NB4 (cell line): ENCODE results near the gene RIMBP3C.

Source experiments
- CTCF ChIP-seq: IDR thresholded peaks from one replicate; pipeline ENCODE4 v1.5.1; 2012; ENCODE audit warnings: low read depth, low read length
- MAX ChIP-seq: IDR thresholded peaks from 2 replicates; pipeline ENCODE4 v1.6.1; 2011; ENCODE audit warnings: low read depth, low read length
- MYC ChIP-seq: IDR thresholded peaks from 2 replicates; pipeline ENCODE4 v1.6.1; 2011; ENCODE audit warnings: low read depth, low read length
- POLR2A ChIP-seq: IDR thresholded peaks from 2 replicates; pipeline ENCODE4 v1.6.1; 2011; ENCODE audit warnings: mild to moderate bottlenecking; ENCODE audit not compliant: insufficient read length; ENCODE audit errors: extremely low read depth

- TF ChIP-seq CTCF (no peak), MYC (no peak), POLR2A (no peak), MAX (no peak)
Observed at GRCh38 chr22:21592422-21592821, 41.2 kb upstream of the RIMBP3C start.
